ENCODE results near the gene SHROOM2. TPM values are rescaled to one million over a fixed set of nuclear protein-coding genes. Genes with fewer than 3 reads are reported as not detected.

Gene SHROOM2, protein sequence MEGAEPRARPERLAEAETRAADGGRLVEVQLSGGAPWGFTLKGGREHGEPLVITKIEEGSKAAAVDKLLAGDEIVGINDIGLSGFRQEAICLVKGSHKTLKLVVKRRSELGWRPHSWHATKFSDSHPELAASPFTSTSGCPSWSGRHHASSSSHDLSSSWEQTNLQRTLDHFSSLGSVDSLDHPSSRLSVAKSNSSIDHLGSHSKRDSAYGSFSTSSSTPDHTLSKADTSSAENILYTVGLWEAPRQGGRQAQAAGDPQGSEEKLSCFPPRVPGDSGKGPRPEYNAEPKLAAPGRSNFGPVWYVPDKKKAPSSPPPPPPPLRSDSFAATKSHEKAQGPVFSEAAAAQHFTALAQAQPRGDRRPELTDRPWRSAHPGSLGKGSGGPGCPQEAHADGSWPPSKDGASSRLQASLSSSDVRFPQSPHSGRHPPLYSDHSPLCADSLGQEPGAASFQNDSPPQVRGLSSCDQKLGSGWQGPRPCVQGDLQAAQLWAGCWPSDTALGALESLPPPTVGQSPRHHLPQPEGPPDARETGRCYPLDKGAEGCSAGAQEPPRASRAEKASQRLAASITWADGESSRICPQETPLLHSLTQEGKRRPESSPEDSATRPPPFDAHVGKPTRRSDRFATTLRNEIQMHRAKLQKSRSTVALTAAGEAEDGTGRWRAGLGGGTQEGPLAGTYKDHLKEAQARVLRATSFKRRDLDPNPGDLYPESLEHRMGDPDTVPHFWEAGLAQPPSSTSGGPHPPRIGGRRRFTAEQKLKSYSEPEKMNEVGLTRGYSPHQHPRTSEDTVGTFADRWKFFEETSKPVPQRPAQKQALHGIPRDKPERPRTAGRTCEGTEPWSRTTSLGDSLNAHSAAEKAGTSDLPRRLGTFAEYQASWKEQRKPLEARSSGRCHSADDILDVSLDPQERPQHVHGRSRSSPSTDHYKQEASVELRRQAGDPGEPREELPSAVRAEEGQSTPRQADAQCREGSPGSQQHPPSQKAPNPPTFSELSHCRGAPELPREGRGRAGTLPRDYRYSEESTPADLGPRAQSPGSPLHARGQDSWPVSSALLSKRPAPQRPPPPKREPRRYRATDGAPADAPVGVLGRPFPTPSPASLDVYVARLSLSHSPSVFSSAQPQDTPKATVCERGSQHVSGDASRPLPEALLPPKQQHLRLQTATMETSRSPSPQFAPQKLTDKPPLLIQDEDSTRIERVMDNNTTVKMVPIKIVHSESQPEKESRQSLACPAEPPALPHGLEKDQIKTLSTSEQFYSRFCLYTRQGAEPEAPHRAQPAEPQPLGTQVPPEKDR (N-terminal part only)
- total RNA-seq (2012; rRNA removed) = 8.1 TPM in 2 replicates
- polyA plus RNA-seq (2012; rRNA removed) = 14.2 and 14.6 TPM in 2 replicates
- 12.7 and 17.2 TPM in 2 replicates for polyA plus RNA-seq (2012; cell fraction: cytosol; rRNA removed)
- 23.2 and 26.5 TPM in 2 replicates for polyA plus RNA-seq (2012; cell fraction: nucleus; rRNA removed; ENCODE audit: low replicate concordance)
- percentile 70 among the genes with signal in this experiment for Bru-seq, nascent RNA
- BruChase-seq, experiment 1, labeled RNA remaining after a 6-hour chase = percentile 61 among the genes with signal in this experiment
- percentile 58 among the genes with signal in this experiment for BruChase-seq, experiment 2, labeled RNA remaining after a 2-hour chase
- long read RNA-seq, partial matches to known transcripts = 9 of 12 reads
- long read RNA-seq, other reads (novel, unspliced or antisense) = 2 of 12 reads

DNA sequence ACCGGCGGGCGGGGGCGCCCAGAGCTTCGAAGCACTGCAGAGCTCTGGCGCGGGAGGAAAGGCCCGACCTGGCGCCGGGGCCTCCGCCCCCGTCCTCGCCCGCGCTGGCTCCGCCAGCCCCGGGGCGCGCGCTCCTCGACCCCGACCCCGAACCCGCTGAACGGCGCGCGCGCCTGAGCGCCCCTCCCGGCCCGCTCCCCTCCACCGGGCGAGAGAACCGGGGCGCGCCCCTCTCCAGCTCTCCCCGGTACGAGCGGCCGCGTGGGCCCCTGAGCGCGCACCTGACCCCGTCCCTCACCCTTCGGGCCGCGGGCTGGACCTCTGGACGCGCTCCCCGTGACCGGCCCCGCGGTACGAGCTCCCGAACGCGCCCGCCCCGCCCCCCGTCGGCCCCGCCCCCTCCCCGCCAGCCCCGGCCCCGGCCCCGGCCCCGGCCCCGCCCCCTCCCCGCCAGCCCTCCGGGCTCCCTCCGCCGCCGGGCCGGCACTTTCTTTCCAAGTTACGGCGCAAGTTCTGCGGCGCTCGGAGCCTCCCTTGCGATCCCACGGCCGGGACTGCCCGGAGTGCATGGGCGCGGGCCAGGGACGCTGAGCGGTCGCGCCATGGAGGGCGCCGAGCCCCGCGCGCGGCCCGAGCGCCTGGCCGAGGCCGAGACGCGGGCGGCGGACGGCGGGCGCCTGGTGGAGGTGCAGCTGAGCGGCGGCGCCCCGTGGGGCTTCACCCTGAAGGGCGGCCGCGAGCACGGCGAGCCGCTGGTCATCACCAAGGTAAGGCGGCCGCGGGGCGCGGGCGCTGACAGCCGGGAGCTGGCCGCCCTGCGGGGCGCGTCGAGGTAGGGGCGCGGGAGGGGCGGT lies at the start of gene SHROOM2:
SHROOM2 (plus strand) TSS at position 486 of the 854 bp plus-strand sequence; CDS start at position 603, 117 bp downstream.
- peak within 1 kb of the TSS; percentile 73 for H3K4me2 ChIP-seq (ENCODE audit: low read depth, low read length)
- BruUV-seq (replicated peaks) = no TSS peak
- peak within 1 kb of the TSS; percentile 87 for H3K4me3 ChIP-seq (ENCODE audit: insufficient read depth, low read depth, low read length)
- no peak for DNase-seq
- H3K27ac ChIP-seq (ENCODE audit: insufficient read depth, low read length) = no peak within 1 kb of the TSS; the same call in 1 of the 2 replicates
- H2BK15ac ChIP-seq (ENCODE audit: low read depth, low read length) = no peak within 1 kb of the TSS
- no peak within 1 kb of the TSS for H3K4ac ChIP-seq (ENCODE audit: low read depth, low read length)
- peaks cover 4% of the 10 kb centered on the region; the same call in 1 of the 2 replicates for H3K4me1 ChIP-seq (ENCODE audit: control insufficient read depth, insufficient read depth, low read length)
- no peak within 1 kb of the TSS for H2BK5ac ChIP-seq (ENCODE audit: low read depth, low read length, poor library complexity, severe bottlenecking)
- in situ Hi-C loops (cut with MboI; ENCODE audit: low sequenced_read_pairs) = no loop called here
- H3K27me3 ChIP-seq (ENCODE audit: control insufficient read depth, insufficient read depth, low read length) = peaks cover 19% of the 10 kb centered on the region
- H3K9me3 ChIP-seq (ENCODE audit: control insufficient read depth, insufficient read depth, low read length) = peaks cover 8% of the 10 kb centered on the region
- H2BK20ac ChIP-seq (ENCODE audit: low read depth, low read length) = no peak within 1 kb of the TSS
- POLR2A ChIA-PET (ENCODE audit: unreplicated experiment) = no interaction called here
- no peak within 1 kb of the TSS for H4K8ac ChIP-seq (ENCODE audit: low read depth in 2 of 2, low read length in 2 of 2)
- H4K5ac ChIP-seq (ENCODE audit: low read depth, low read length) = no peak within 1 kb of the TSS
- peak within 1 kb of the TSS; percentile 40 for H2AK9ac ChIP-seq (replicated peaks; ENCODE audit: low read depth, low read length, poor library complexity)
- H3K14ac ChIP-seq (replicated peaks; ENCODE audit: low read depth, low read length) = no peak within 1 kb of the TSS
- H2AK5ac ChIP-seq (ENCODE audit: low read depth, low read length) = 0 out of 2 replicates have a peak within 1 kb of the TSS, but pooled peaks have one; percentile 39
- H3K36me3 ChIP-seq (ENCODE audit: control insufficient read depth, insufficient read depth, low read length) = no peaks in the 10 kb centered on the region
- no peaks in the 10 kb centered on the region for H3K79me1 ChIP-seq (ENCODE audit: low read depth in 1 of 2, low read length in 2 of 2)
- WGBS, 2 experiments (ENCODE audit: extremely low coverage in 2 of 2, insufficient read length in 1 of 2) = 33% methylated on average over 11 of the region's 132 CpGs; no CpG with 5 or more reads in 1 of the 2 experiments
- no peak within 1 kb of the TSS for H3K18ac ChIP-seq (ENCODE audit: low read depth, low read length)
- intact Hi-C loops (cut with micrococcal nuclease) = loop anchor here (5.0 kb wide), 1 partner anchor 86 kb away; no protein-coding TSS in a partner anchor
- ATAC-seq (ENCODE audit: low read depth) = peak; percentile 72
- dilution Hi-C loops (cut with HindIII; ENCODE audit: low sequenced_read_pairs, unreplicated experiment) = no loop called here
- H4K20me1 ChIP-seq (ENCODE audit: insufficient read depth, low read length) = no peaks in the 10 kb centered on the region
- CTCF ChIA-PET = no interaction called here
- H3K9me1 ChIP-seq (ENCODE audit: insufficient read depth, low read length) = no peaks in the 10 kb centered on the region
- no peak within 1 kb of the TSS for H3K23ac ChIP-seq (ENCODE audit: low read depth, low read length)
- no peak within 1 kb of the TSS for H4K91ac ChIP-seq (ENCODE audit: insufficient read depth, low read depth, low read length)
- no peak within 1 kb of the TSS for H2BK120ac ChIP-seq (ENCODE audit: low read depth, low read length)
- no peak within 1 kb of the TSS for H3K56ac ChIP-seq (ENCODE audit: extremely low read depth, insufficient read depth, low read length)
- H3K9ac ChIP-seq (ENCODE audit: low read depth, low read length) = peak within 1 kb of the TSS; percentile 29; the same call in 1 of the 2 replicates
- H2AFZ ChIP-seq (replicated peaks; ENCODE audit: low read length, poor library complexity) = peak within 1 kb of the TSS; percentile 81
- TF ChIP-seq MXI1 (IDR thresholded peaks at IDR 0.05; ENCODE audit: borderline replicate concordance, low read depth, low read length) (no peak), BHLHE40 (IDR thresholded peaks at IDR 0.05; ENCODE audit: low read depth, low read length) (no peak), SMC3 (IDR thresholded peaks at IDR 0.05; ENCODE audit: low read depth, low read length) (no peak), MAZ (IDR thresholded peaks at IDR 0.05; ENCODE audit: borderline replicate concordance, low read depth, low read length) (no peak), RCOR1 (IDR thresholded peaks at IDR 0.05; ENCODE audit: insufficient replicate concordance, low read length) (no peak), ELK1 (IDR thresholded peaks at IDR 0.05; ENCODE audit: borderline replicate concordance, low read depth, low read length) (no peak), CEBPB (IDR thresholded peaks at IDR 0.05; ENCODE audit: low read depth, low read length) (no peak)
